ENCODE data around the gene ATXN2.

The ATXN2 gene

DNA sequence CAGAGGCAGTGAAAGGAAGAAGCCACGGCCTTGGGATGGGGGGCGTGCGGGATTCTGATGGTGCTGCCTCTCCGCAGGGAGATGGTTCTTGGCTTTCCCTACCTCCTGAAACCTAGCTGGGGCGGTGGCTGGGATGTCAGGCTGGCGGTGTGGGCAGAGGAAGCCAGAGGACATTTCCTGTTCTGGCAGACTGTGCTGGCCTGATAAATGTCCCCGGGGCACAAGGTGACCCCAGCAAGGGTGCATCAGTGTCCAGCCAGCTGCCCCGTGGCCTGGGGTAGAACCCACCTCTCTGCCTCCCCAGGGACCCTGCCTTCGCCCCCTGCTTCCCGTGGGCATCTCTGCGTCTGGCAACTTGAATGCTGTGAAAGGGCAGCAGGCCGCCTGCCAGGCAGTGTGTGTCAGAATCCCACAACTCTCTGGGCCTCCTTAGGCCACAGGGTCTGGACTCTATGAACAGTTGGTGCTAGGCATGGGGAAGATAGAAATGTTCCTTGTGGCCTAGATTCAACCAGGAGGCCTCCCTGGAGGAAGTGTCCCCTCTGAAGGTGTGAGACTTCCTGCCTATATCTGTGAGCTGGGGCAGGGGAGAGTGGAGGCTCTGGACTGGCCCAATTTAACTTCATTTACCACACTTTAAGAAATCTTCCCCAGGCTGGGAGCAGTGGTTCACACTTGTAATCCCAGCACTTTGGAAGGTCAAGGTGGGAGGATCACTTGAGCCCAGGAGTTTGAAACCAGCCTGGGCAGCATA lies 188.5 kb downstream of the ATXN2 start:
- TF ChIP-seq, protein P1, sequence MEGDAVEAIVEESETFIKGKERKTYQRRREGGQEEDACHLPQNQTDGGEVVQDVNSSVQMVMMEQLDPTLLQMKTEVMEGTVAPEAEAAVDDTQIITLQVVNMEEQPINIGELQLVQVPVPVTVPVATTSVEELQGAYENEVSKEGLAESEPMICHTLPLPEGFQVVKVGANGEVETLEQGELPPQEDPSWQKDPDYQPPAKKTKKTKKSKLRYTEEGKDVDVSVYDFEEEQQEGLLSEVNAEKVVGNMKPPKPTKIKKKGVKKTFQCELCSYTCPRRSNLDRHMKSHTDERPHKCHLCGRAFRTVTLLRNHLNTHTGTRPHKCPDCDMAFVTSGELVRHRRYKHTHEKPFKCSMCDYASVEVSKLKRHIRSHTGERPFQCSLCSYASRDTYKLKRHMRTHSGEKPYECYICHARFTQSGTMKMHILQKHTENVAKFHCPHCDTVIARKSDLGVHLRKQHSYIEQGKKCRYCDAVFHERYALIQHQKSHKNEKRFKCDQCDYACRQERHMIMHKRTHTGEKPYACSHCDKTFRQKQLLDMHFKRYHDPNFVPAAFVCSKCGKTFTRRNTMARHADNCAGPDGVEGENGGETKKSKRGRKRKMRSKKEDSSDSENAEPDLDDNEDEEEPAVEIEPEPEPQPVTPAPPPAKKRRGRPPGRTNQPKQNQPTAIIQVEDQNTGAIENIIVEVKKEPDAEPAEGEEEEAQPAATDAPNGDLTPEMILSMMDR (IDR thresholded peaks at IDR 0.05), result no peak

DNA sequence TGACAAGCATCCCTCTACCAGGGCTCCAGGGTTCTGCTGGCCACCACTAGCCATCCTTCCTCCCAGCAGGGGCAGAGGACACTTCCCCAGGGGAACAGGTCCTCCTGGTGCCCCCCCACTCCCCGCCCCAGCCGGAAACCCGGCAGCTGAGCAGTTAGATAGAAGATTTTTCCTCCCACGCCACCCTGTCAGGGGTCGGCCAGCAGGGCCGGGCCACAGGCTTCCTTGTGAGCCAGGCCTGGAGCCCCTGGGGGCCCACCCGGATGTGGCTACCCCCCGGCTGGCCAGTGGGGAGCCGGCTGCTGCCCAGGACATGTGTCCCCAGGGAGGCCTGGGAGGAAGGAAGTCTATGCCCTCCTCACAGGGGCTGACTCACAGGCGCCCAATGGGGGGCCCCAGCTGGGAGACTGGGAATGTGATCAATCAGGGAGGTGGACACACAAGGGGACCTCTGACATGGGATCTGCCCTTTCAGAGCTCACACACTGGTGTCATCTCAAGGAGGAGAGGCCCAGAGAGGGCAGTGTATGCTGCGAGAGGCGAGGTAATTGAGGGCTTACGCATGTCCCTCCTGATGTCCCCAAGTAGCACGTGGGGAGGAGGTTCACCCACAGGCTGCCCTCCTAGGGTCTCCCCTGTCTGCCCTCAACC lies 189.2 kb downstream of the ATXN2 start:
- TF ChIP-seq, protein P1 (IDR thresholded peaks at IDR 0.05), result no peak

DNA sequence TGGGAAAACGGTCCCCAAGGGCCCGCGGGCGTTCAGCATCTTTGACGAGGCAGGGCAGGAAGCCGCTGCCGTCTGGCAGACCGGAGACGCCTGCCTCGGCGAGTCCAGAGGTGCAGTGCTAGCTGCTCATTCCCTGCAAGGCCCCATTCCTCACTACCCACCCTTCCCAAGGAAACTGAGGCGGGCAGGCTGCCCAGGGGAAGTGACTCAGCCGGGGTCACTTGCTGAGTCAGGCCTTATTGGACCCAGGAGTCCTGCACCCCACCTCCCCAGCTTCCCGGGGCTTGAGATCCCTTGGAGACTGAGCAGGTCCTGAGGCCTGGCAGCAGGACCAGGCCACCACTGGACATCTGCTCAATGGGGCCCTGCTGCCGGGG lies 189.7 kb downstream of the ATXN2 start:
- TF ChIP-seq, protein P1 (IDR thresholded peaks at IDR 0.05), result no peak

DNA sequence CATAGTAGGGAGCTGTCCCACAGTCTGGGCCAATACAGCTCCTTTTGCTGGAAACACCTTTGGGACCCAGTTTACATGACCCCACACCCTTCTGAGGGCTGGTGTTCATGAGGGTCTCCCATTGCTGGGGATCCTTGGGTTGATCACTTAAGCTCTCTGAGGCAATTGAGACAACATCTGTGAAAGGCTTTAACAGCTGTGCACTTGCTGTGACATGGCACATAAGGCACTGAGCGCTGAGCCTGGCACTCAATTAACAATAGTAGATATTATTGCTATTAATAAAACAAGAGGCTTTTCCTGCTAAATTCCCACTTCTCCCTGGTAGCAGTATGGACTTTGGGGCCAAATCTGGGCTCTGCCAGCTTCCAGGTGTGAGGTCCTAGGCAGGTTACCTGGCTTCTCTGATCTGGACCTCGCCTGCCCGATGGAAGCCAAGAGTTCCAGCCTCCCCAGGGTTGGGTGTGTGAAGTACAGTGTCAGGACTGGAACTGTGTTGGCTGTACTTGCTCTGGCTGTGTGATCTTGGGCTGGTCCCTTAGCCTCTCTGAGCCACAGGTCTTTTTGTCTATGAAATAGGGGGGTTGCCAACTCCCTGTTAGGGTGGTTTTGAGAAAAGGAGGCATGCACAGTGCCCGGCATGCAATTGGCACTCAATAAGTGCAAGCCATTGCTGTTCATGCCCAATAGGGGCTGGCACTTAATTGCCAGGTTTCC lies 190.3 kb downstream of the ATXN2 start:
- TF ChIP-seq, protein P1 (IDR thresholded peaks at IDR 0.05), result no peak

DNA sequence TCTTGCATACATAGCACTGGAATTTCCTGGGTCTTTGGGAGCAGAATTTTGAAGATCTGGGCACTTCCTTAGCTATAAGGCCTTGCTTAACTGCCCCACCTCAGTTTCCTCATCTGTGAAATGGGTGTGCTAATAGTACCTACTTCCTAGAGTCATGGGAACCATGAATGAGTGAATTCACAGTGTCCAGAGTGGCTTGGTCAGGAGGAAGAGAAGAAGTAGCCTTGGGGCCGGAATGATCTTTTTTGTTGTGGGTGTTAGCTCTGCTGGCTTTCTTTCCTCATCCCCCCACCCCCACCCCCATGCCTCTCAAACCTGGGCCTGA lies 191.0 kb downstream of the ATXN2 start:
- TF ChIP-seq, protein P1 (IDR thresholded peaks at IDR 0.05), result no peak

DNA sequence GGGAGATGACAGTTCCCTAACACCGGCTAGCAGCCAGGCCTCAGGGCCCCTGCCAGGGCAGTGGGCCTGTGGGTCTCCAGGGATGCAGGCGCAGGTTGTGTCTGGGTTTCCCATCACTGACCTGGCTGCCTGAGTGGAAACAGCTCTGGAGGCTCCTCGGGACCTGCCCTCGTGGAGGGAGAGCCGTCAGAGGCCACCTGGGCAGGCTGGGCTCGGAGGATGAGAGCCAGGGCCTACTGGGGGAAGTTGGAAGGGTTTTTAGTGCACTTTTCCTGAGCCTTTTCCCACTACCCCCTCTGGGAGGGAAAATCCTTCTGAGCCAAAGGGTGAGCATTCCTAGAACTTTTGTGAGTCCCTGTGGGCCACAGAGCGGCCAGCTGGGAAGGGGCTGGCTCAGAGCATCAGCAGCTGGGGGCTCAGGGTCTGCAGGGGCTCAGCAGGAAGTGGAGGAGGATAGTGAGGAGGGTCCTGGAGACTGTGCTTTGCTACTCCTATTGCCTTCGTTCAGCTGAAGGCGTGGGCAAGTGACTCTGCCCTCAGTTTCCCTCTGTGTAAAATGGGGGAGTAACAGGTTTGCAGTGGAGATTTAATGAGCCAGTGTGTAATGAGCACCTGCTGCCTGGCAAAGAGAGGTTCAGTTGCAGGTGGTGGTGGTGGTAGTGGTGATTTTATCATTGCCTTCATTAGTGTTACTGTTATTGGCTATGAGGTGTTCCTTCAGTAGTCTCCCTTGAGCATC lies 191.6 kb downstream of the ATXN2 start:
- TF ChIP-seq, protein P1 (IDR thresholded peaks at IDR 0.05), result no peak
